ENCODE results near the gene PLEKHA6.

PLEKHA6 gene

GRCh38 chr1:204205486-204205885 is 154.2 kb downstream of the PLEKHA6 start:
- TF ChIP-seq EZH2phosphoT487 (IDR thresholded peaks at IDR 0.05; ENCODE audit: borderline replicate concordance, low read length) (no peak), CTCF (IDR thresholded peaks at IDR 0.05; ENCODE audit: low read depth, low read length, poor library complexity, severe bottlenecking) (no peak)
- H3K27ac ChIP-seq (ENCODE audit: low read depth, low read length) = no peak overlapping the region
- H3K9me2 ChIP-seq (replicated peaks; ENCODE audit: control insufficient read depth, low read length) = no peaks in the 10 kb centered on the region
- H4K20me1 ChIP-seq (ENCODE audit: control insufficient read depth, insufficient read depth, low read depth, low read length) = no peaks in the 10 kb centered on the region
- no peak overlapping the region for H3K4me2 ChIP-seq (ENCODE audit: low read length)
- H3K9me3 ChIP-seq (ENCODE audit: control insufficient read depth, insufficient read depth, low read length) = no peaks in the 10 kb centered on the region
- H3K4me3 ChIP-seq (ENCODE audit: low read length) = no peak overlapping the region
- H3K36me3 ChIP-seq (ENCODE audit: control insufficient read depth, low read length) = no peaks in the 10 kb centered on the region
- no peaks in the 10 kb centered on the region for H3F3A ChIP-seq (ENCODE audit: control insufficient read depth, insufficient read depth)
- peaks cover 21% of the 10 kb centered on the region; the same call in 1 of the 2 replicates for H3K27me3 ChIP-seq (ENCODE audit: control insufficient read depth, low read length)
- no peaks in the 10 kb centered on the region for H3K4me1 ChIP-seq (ENCODE audit: control insufficient read depth, low read length)
- H3K79me2 ChIP-seq (ENCODE audit: control insufficient read depth, low read length) = no peaks in the 10 kb centered on the region

- Histone ChIP-seq H3K27ac (ENCODE audit: low read depth, low read length) (no peak overlapping the region), H3K4me3 (ENCODE audit: low read length) (no peak overlapping the region), H3K27me3 (ENCODE audit: control insufficient read depth, low read length) (peaks cover 21% of the 10 kb centered on the region; the same call in 1 of the 2 replicates), H3K79me2 (ENCODE audit: control insufficient read depth, low read length) (no peaks in the 10 kb centered on the region), H3F3A (ENCODE audit: control insufficient read depth, insufficient read depth) (no peaks in the 10 kb centered on the region), H3K36me3 (ENCODE audit: control insufficient read depth, low read length) (no peaks in the 10 kb centered on the region), H3K4me2 (ENCODE audit: low read length) (no peak overlapping the region), H4K20me1 (ENCODE audit: control insufficient read depth, insufficient read depth, low read depth, low read length) (no peaks in the 10 kb centered on the region), H3K4me1 (ENCODE audit: control insufficient read depth, low read length) (no peaks in the 10 kb centered on the region), H3K9me3 (ENCODE audit: control insufficient read depth, insufficient read depth, low read length) (no peaks in the 10 kb centered on the region), H3K9me2 (replicated peaks; ENCODE audit: control insufficient read depth, low read length) (no peaks in the 10 kb centered on the region)
- no peak for TF ChIP-seq CTCF (IDR thresholded peaks at IDR 0.05; ENCODE audit: low read depth, low read length, poor library complexity, severe bottlenecking)
- TF ChIP-seq EZH2phosphoT487 (IDR thresholded peaks at IDR 0.05; ENCODE audit: borderline replicate concordance, low read length) = no peak
Measured at GRCh38 chr1:204204944-204205343, 154.8 kb downstream of the PLEKHA6 start.

DNA sequence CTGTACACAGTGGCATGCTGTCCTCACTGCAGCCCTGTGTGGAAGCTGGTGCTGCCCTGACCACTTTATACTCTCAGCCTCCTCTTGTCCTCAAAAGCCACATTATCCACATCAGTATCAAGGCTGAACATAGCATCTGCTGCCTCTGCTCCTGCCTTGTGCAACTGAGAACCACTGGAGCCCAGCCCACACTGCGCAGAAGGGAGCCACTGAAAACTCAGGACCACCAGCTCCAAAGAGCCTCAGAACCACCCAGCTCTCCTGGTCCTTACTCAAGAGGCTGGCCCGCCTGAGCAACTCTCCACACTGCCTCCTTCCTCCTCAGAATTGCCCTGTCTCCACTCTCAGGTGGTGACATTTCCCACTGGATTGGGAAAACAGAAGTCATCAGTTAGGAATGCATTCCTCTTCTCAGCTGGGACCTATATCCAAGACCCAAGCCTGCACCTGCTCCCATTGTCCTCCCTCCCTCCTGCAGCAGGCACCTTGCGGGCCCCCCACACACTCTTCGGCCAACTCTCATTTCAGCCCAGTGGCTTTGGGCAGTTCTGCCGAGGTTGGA is 156.4 kb downstream of the PLEKHA6 start:
- H3K9me3 ChIP-seq (ENCODE audit: control insufficient read depth, insufficient read depth, low read length) = no peaks in the 10 kb centered on the region
- H3K4me2 ChIP-seq (ENCODE audit: low read length) = no peak overlapping the region
- no peaks in the 10 kb centered on the region for H3F3A ChIP-seq (ENCODE audit: control insufficient read depth, insufficient read depth)
- TF ChIP-seq EZH2phosphoT487 (IDR thresholded peaks at IDR 0.05; ENCODE audit: borderline replicate concordance, low read length) = no peak
- TF ChIP-seq CTCF (IDR thresholded peaks at IDR 0.05; ENCODE audit: low read depth, low read length, poor library complexity, severe bottlenecking) = no peak
- H3K36me3 ChIP-seq (ENCODE audit: control insufficient read depth, low read length) = no peaks in the 10 kb centered on the region
- H3K27me3 ChIP-seq (ENCODE audit: control insufficient read depth, low read length) = peaks cover 21% of the 10 kb centered on the region; the same call in 1 of the 2 replicates
- no peak overlapping the region for H3K4me3 ChIP-seq (ENCODE audit: low read length)
- H3K79me2 ChIP-seq (ENCODE audit: control insufficient read depth, low read length) = no peaks in the 10 kb centered on the region
- no peaks in the 10 kb centered on the region for H3K9me2 ChIP-seq (replicated peaks; ENCODE audit: control insufficient read depth, low read length)
- H3K27ac ChIP-seq (ENCODE audit: low read depth, low read length) = no peak overlapping the region
- no peaks in the 10 kb centered on the region for H4K20me1 ChIP-seq (ENCODE audit: control insufficient read depth, insufficient read depth, low read depth, low read length)
- H3K4me1 ChIP-seq (ENCODE audit: control insufficient read depth, low read length) = no peaks in the 10 kb centered on the region

All from DOHH2 (cell line).